Stimulated activated CD8-positive, alpha-beta memory T cell treated with anti-CD3 and anti-CD28 coated beads, Interleukin-7, amount 100 ng/mL, for 4 hours (primary cell): ENCODE measurements around the gene PIP5K1B.

Source experiments
- DNase-seq, 2 donors: peaks; one replicate each; pipeline ENCODE4 v3.0.0-alpha.2; 2020; ENCODE audit warnings: low read depth in 2 of 2

PIP5K1B gene

GRCh38 chr9:68707801-68708488, 2.9 kb downstream of the PIP5K1B start:
- no peak for DNase-seq

- no peak for DNase-seq
These were observed 3.5 kb downstream of the PIP5K1B start for GRCh38 chr9:68708513-68708912.

- DNase-seq, result no peak
These were observed 4.5 kb downstream of the PIP5K1B start for GRCh38 chr9:68709291-68710110.

GRCh38 chr9:68710111-68710471, 5.1 kb downstream of the PIP5K1B start:
- no peak for DNase-seq

GRCh38 chr9:68711281-68711680, 6.2 kb downstream of the PIP5K1B start:
- no peak for DNase-seq

- no peak for DNase-seq
These were observed 6.9 kb downstream of the PIP5K1B start for GRCh38 chr9:68711932-68712331.

GRCh38 chr9:68714416-68715180, 9.6 kb downstream of the PIP5K1B start:
- DNase-seq, result no peak

GRCh38 chr9:68715181-68715456, 10.1 kb downstream of the PIP5K1B start:
- DNase-seq, result no peak

GRCh38 chr9:68717552-68718443, 12.8 kb downstream of the PIP5K1B start:
- no peak for DNase-seq

- DNase-seq, result no peak
These were observed 14.8 kb downstream of the PIP5K1B start for GRCh38 chr9:68719847-68720246.

- DNase-seq, result no peak
These were observed 15.7 kb downstream of the PIP5K1B start for GRCh38 chr9:68720656-68721313.

GRCh38 chr9:68721666-68722330, 16.8 kb downstream of the PIP5K1B start:
- no peak for DNase-seq

- no peak for DNase-seq
These were observed 20.0 kb downstream of the PIP5K1B start for GRCh38 chr9:68725070-68725469.

GRCh38 chr9:68726489-68726888, 21.4 kb downstream of the PIP5K1B start:
- DNase-seq, result no peak

GRCh38 chr9:68727636-68728035, 22.6 kb downstream of the PIP5K1B start:
- no peak for DNase-seq

GRCh38 chr9:68728731-68729130, 23.7 kb downstream of the PIP5K1B start:
- DNase-seq, result no peak

- DNase-seq, result no peak
These were observed 25.7 kb downstream of the PIP5K1B start for GRCh38 chr9:68730570-68731235.

- DNase-seq, result no peak
These were observed 26.8 kb downstream of the PIP5K1B start for GRCh38 chr9:68731857-68732256.

GRCh38 chr9:68732405-68733020, 27.5 kb downstream of the PIP5K1B start:
- no peak for DNase-seq

GRCh38 chr9:68733021-68733405, 28.0 kb downstream of the PIP5K1B start:
- DNase-seq, result no peak
